Activated naive CD4-positive, alpha-beta T cell treated with anti-CD3 and anti-CD28 coated beads, Interleukin-2, amount 50 U/mL, for 16 hours (primary cell): ENCODE results near the gene CDCP1.

Source experiments
- DNase-seq: peaks from one replicate; pipeline ENCODE4 v3.0.0-alpha.2; 2020

Gene CDCP1

GRCh38 chr3:45109771-45110508, 36.2 kb downstream of the CDCP1 start:
- no peak for DNase-seq

DNA sequence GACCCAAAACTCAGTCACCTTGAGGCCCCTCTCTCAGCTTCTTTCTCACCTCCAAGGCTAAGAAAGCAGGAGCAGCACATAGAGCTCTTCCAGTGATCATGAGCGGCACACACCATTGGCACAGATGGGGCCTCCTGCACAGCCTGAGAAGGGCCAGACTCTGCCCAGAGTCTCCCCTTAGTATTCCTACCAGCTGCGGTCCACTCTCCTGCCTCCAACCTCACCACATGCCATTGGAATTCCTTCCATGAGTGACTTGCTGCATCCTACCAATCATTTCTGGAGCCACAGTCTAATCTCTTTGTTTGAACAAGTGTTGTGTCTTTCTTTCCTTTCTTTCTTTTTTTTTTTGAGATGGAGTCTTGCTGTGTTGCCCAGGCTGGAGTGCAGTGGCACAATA, 39.3 kb downstream of the CDCP1 start:
- no peak for DNase-seq

GRCh38 chr3:45105855-45106671, 40.1 kb downstream of the CDCP1 start:
- DNase-seq = peak; percentile 50

DNA sequence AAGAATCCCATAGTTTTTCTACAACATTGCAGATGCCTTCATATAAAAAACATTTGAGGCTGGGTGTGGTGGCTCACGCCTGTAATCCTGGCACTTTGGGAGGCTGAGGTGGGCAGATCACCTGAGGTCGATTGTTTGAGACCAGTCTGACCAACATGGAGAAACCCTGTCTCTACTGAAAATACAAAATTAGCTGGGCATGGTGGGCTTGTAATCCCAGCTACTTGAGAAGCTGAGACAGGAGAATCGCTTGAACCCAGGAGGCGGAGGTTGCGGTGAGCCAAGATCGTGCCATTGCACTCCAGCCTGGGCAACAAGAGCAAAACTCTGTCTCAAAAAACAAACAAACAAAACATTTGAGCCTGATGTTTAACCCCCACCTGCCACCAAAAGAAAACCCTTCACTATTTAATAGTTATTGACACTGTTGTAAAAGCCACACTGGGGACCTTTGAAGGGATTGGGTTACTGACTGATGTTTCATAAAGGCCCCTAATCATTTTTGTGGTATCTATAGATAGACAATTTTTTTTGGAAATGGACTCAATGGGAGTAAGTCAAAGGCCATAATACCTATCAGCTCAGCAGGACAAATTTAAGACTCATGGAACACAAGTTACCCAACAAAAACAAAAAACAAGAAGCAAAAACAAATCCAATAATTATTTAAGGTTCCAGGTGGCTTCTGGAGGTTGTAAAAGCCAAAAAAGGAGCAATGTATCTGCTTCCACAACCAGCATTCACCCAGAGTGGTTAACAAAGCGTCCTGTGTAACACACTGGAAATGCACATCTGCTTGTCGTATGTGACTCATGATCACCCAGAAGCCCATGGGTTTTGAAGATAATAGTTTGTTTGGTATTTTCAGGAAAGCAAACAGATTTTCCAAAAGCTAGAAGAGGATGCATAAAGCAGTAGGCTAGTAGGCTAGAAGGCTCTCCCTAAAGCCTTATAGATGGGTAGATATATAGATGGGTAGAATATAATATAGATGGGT, 41.2 kb downstream of the CDCP1 start:
- DNase-seq = no peak

- no peak for DNase-seq
Observed at GRCh38 chr3:45103753-45104714, 42.1 kb downstream of the CDCP1 start.

- no peak for DNase-seq
Observed at GRCh38 chr3:45103334-45103733, 42.8 kb downstream of the CDCP1 start.

DNA sequence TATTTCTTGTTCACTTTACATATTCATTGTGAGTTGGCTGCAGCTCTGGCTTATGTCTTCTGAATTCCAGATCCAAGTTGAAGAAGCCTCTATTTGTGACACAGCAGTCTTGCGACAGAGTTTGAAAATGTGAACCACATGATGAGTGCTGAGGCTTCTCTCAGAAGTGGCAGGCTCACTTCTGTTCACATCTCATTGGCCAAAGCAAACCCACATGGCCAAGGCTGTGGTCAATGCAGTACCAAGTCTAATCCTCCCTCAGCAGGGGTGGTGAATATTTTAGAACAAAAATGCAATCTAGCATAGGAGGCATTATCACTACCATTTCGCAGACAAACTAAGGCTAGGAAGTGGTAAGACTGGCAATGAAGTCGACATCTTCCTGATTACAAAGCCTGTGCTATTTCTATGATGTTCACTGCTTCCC, 45.2 kb downstream of the CDCP1 start:
- no peak for DNase-seq

DNA sequence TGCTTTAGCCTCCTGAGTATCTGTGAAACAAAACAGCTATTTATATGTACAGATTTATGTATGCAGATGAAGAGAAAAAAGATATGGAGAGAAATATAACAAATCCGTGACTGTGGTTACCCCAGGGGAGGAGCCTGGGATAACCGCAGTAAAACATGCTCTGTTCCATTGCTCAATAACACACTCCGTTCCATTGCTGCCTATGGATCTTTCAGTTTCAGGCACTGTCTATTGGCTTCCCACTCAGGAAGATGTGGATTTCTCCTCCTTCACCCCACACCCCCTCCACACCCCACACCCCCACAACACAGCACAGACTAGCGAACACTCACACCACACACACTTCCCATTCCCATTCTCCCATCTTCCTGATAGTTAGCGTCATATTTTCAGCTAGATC, 47.9 kb downstream of the CDCP1 start:
- DNase-seq = no peak

GRCh38 chr3:45097296-45097883, 48.8 kb downstream of the CDCP1 start:
- DNase-seq = no peak

DNA sequence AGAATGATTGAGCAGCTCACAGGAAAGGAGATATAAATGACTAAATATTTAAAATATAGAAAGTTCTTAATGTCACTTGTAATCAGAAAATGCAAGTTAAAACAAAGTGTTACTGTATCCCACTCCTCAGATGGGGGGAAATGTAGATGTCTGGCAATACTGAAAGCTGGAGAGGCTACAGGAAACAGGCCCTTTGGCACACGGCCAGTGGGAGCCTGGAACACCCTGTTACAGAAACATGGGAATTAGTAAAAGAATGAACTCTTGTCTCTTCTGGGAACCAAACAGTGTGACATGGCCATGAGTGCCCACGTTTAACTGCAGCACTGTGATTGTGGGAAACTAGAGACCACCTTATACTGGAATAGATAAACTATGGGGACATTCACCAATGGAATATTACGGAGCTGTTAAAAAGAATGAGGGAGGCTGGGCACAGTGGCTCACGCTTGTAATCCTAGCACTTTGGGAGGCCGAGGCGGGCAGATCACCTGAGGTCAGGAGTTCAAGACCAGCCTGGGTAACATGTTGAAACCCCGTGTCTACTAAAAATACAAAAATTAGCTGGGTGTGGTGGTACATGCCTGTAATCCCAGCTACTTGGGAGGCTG, 50.2 kb downstream of the CDCP1 start:
- no peak for DNase-seq

GRCh38 chr3:45093176-45093575, 53.0 kb downstream of the CDCP1 start:
- no peak for DNase-seq

- no peak for DNase-seq
Observed at GRCh38 chr3:45092132-45093031, 53.8 kb downstream of the CDCP1 start.

DNA sequence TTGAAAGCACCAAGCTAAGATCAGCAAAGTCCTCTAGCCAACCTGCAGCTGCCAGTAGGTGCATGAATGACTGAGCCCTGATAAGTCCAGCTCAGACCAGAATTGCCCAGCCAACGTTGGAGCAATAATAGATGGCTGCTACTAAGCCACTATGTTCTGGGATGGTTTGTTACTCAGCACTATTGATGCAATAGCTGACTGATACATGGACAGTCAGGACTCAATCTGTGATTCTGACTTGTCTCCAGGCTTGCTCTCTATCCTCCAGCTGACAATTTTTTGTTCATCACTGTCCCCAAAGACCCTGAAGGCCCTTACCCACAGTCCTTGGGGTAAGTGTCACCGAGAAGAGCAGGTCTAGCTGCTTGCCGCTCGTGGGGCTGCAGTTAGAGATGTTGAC, 55.3 kb downstream of the CDCP1 start:
- DNase-seq = no peak

DNA sequence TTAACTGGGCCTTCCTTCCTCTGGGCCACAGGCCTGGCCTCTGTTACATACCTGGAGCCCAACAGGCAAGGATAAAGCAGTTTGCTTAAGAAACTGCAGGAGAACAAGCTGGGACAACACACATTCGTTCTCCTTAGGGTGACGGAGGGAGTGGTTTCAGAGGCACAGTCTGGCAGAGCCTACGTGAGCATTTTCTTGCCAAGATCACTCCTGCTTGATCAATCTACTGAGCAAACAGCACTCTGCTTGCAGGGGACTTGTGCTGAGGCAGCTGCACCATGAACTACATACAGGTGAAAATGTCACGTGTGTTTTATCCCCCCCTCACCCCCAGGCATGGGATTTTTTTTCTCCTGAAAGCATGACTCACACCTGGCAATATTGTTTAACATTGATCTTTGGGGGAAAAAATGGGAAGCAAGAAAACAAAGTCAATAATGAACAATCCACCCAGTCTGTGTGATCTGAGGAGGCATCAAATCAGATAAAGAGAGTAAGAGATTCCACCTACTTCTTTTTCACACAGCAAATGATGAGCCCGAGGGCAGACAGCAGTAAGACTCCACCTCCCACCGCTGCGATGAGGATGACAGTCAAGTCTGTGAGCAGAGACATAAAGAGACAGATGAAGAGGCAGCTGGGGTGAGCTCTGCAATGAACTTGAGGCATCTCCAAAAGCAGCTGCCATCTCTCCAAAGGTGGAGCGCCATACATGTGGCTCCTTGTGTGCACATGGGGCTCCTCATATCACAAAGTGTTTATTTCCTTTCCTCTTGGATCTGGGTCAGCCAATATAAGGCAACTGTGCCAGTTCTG, 57.4 kb downstream of the CDCP1 start:
- DNase-seq = no peak

DNA sequence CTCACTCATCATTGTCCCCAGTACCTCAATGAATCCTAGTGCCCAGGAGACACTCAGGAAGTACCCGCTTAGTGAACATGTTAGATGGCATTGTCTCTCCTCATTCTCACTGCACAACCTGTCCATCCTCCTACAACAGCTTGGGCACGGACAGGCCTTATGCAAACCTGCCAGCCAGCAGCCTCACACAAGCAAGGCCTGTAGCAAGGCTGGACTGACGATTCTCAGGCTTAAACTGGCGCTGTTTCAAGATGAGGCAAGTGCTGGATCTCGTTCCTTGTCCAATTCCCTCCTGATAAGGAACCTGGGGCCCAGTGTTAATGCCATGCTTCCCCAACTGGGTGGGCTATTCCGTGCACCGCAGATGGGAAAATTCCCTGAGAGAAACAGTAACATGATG, 59.0 kb downstream of the CDCP1 start:
- no peak for DNase-seq

GRCh38 chr3:45084820-45085816, 61.1 kb downstream of the CDCP1 start:
- no peak for DNase-seq

DNA sequence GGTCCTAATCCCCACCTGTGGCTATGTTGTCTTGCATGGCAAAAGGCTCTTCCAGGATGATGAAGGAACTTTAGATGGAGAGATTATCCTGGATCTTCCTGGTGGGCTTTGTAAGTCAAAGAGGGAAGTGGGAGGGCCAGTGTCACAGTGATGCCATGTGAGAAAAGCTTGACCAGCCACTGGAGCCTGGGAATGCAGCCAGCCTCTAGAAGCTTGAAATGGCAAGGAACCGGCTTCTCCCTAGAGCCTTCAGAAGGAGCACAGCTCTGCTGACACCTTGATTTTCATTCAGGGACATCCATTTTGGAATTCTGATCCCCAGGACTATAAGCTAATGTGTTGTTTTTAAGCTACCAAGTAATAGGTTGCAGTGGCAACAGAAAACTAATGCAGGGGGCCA, 61.8 kb downstream of the CDCP1 start:
- DNase-seq = no peak

DNA sequence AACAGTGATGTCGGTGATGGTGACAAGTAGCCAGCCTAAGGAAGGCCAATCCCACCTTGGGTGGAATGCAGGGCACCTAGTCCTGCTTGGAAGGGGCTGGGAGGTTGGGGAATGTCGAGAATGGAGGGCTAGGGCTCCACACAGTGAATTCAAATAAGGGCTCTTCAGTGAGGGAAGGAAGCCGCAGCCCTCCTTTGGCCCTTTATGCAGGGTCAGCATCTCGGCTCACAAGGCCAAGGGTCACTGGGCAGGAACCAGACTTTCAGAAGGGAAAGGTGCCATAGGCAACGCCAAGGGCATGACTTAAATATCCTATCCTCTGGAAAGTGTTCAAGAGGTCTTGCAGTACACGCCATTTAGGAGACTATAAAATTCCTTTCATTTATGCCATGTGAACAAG, 63.2 kb downstream of the CDCP1 start:
- no peak for DNase-seq
